NCI-H345 (cell line): ENCODE data around the gene OR10H2.
"Not testable (repeated sequence)": the region's sequence is repeated elsewhere in the genome, so short reads cannot be mapped to it uniquely, and the experiment has no call there.

Experiments
- DNase-seq: peaks from one replicate; lab custom pipeline; 2025; lab: John Stamatoyannopoulos, UW

The OR10H2 gene

GRCh38 chr19:15769586-15769985 lies 41.8 kb downstream of the OR10H2 start:
- DNase-seq: no peak

GRCh38 chr19:15774159-15774558 lies 46.3 kb downstream of the OR10H2 start:
- DNase-seq: not testable (repeated sequence)

GRCh38 chr19:15775249-15775648 lies 47.4 kb downstream of the OR10H2 start:
- no peak for DNase-seq

GRCh38 chr19:15776264-15776663 lies 48.4 kb downstream of the OR10H2 start:
- DNase-seq: no peak

- no peak for DNase-seq
Observed at GRCh38 chr19:15776991-15777970, 49.5 kb downstream of the OR10H2 start.
